Heart right ventricle (tissue), 16 donors: Measurements from ENCODE around the gene CLEC16A. TPM values are rescaled to one million over a fixed set of nuclear protein-coding genes. Genes with fewer than 3 reads are reported as not detected.

ENCODE experiments used
- ATAC-seq, 8 donors: fragments of 200-7000 bp; cut with Tn5 transposase; one replicate each; pipeline ENCODE4 v1.9.1; 2020; ENCODE audit warnings: mild to moderate bottlenecking in 8 of 8, moderate library complexity in 8 of 8, moderate number of reproducible peaks in 1 of 8
- DNase-seq, 2 donors: peaks; one replicate each; pipeline ENCODE4 v3.0.0-alpha.2; 2020
- H3K27ac ChIP-seq, 10 donors: fragments of 200-600 bp; sonication (generic) in 2 of 10; one replicate each; pipeline versions ENCODE4 v1.5.0 to v1.8.0; 2020 to 2022; ENCODE audit warnings: mild to moderate bottlenecking in 3 of 10
- H3K27me3 ChIP-seq, 7 donors: fragments of 200-600 bp; one replicate each; pipeline ENCODE4 v1.8.0; 2021 to 2022; ENCODE audit warnings: mild to moderate bottlenecking in 2 of 7
- H3K36me3 ChIP-seq, 9 donors: fragments of 200-600 bp; sonication (generic) in 1 of 9; one replicate each; pipeline versions ENCODE4 v1.5.0 to v1.8.0; 2020 to 2022; ENCODE audit warnings: mild to moderate bottlenecking in 2 of 9
- H3K4me1 ChIP-seq, 9 donors: fragments of 200-600 bp; sonication (generic) in 1 of 9; one replicate each; pipeline versions ENCODE4 v1.5.0 to v1.8.0; 2020 to 2022; ENCODE audit warnings: mild to moderate bottlenecking in 4 of 9
- H3K4me3 ChIP-seq, 10 donors: fragments of 200-600 bp; sonication (generic) in 2 of 10; one replicate each; pipeline versions ENCODE4 v1.5.0 to v1.8.0; 2020 to 2022; ENCODE audit warnings: mild to moderate bottlenecking in 7 of 10, moderate library complexity in 2 of 10
- H3K9me3 ChIP-seq, 11 donors: fragments of 200-600 bp in 10 of 11; sonication (generic) in 2 of 11; one replicate each; pipeline versions ENCODE4 v1.5.0 to v1.8.0; 2013 to 2022; ENCODE audit warnings: mild to moderate bottlenecking in 2 of 11, control low read depth in 1 of 11, moderate library complexity in 1 of 11
- CTCF ChIP-seq, 9 donors: fragments of 200-600 bp; sonication (generic) in 2 of 9; IDR thresholded peaks; one replicate each; pipeline versions ENCODE4 v1.5.0 to v1.8.0; 2021 to 2022; ENCODE audit warnings: antibody characterized with exemption in 9 of 9, mild to moderate bottlenecking in 5 of 9, moderate library complexity in 1 of 9
- WGBS, 2 donors: extraction: QIAGEN DNeasy Blood & Tissue Kit; methylation state at CpG; one replicate each; pipeline ENCODE4 v1.1.7; 2013; ENCODE audit warnings: inconsistent platforms in 1 of 2; 5-methylcytosine and 5-hydroxymethylcytosine counted together
- intact Hi-C, 10 donors: fragments of 100-400 bp; cut with DNase I; formaldehyde crosslinking; loops; one replicate each; pipeline versions ENCODE4 v1.11.1 to v1.14.2; 2022
- polyA plus RNA-seq, 2 donors: library from polyadenylated mRNA; stranded (reverse); fragments of 200-250 nt; gene quantifications; one replicate each; pipeline ENCODE4 v1.2.3, GENCODE V29; 2013
- total RNA-seq, 10 donors: library from RNA; stranded (reverse); fragmentation: NEBNext Ultra II Directional in 3 of 10; extraction: Animal tissue kit (Norgen Biotek cat#: 25700) in 3 of 10; gene quantifications; one replicate each; pipeline versions ENCODE4 v1.2.1 to v1.2.4, GENCODE V29; 2021 to 2023
- donor health status: Arrhythmogenic right ventricular cardiomyopathy.
- donor health status: ischemic (EF 13 %, LVEDD 7.1; RV severe dilation, severe dysfunction).
- donor health status: healthy with polysubstance abuse.
- donor health status: DM: no; HTN: yes; CAD: no.
- donor health status: DM: no; HTN: no; CAD: no.
- donor health status: ischemic (EF 25% LVEDD 6.9; RV normal size, moderate dysfunction).
- donor health status: ischemic (EF 25% LVEDD 5.7; RV mildly dilated, moderate dysfunction).
- donor health status: healthy.
- donor health status: DM: yes; HTN: yes; CAD: no.
- donor health status: Ischemic cardiomyopathy.
- donor health status: ischemic (EF 35%, LVEDD 5.7; RV mildly dilated, moderate dysfunction).
- donor health status: nonischemic (EF 11% LVEDD 7.7; RV severe dilation, severe dysfunction).
- donor health status: DM: yes; HTN: yes; CAD: no.
- donor health status: PGD.
- donor health status: ischemic (EF 29% LVEDD 5.4; RV normal size, mild dysfunction).
- donor health status: nonischemic (EF 23%, LVEDD 6.1; RV moderate dilation, normal function).

CLEC16A gene
- total and polyA plus RNA-seq, 12 donors: 12.1 to 30.8 (median 23.0) TPM

- no peak for DNase-seq
- no peak for TF ChIP-seq CTCF (IDR thresholded peaks at IDR 0.05)
- H3K27ac ChIP-seq: no peak overlapping the region
- no peaks in the 10 kb centered on the region for H3K9me3 ChIP-seq
- no peak for ATAC-seq
- peaks cover 0 to 38% (median 0%) of the 10 kb centered on the region in 9 donors for H3K36me3 ChIP-seq
- no peaks in the 10 kb centered on the region for H3K27me3 ChIP-seq
- peaks cover 0 to 15% (median 5%) of the 10 kb centered on the region in 9 donors for H3K4me1 ChIP-seq
- WGBS, 2 donors: 91 to 94% methylated on average over 15 of the region's 15 CpGs
- intact Hi-C loops: no loop called here
- no peak overlapping the region for H3K4me3 ChIP-seq
Measured at GRCh38 chr16:11084876-11085485, 140.6 kb downstream of the CLEC16A start.

- DNase-seq (no peak), ATAC-seq (no peak)
- Histone ChIP-seq H3K9me3 (no peaks in the 10 kb centered on the region), H3K27me3 (no peaks in the 10 kb centered on the region), H3K27ac (no peak overlapping the region), H3K4me1 (peaks cover 0 to 13% (median 3%) of the 10 kb centered on the region in 9 donors), H3K36me3 (peaks cover 0 to 34% (median 0%) of the 10 kb centered on the region in 9 donors), H3K4me3 (no peak overlapping the region)
- no peak for TF ChIP-seq CTCF (IDR thresholded peaks at IDR 0.05)
- intact Hi-C loops: no loop called here
- 97 to 99% methylated on average over 5 of the region's 5 CpGs for WGBS, 2 donors
Measured at GRCh38 chr16:11085916-11086315, 141.6 kb downstream of the CLEC16A start.

DNA sequence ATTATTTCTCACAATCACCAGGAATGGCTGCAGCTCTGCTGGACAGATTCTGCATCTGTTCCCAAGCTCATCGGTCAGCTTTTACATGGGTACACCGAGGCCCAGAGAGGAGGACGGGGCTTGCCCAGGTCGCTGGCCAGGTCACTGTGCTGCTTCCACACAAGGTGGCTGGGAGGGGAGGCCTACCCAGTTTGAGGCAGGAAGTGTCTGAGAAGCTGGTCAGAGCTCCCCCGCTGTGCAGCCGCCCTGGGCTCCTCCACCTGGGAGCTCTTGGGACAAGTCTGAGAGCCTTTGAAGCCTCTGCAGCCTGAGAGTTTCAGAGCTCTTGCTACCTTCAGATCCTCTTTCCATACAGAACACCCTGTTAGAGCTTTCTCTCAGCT lies 143.3 kb downstream of the CLEC16A start:
- no peak for DNase-seq
- Histone ChIP-seq H3K9me3 (no peaks in the 10 kb centered on the region), H3K27ac (peak overlapping the region in 1 of 10 donors; percentile 6), H3K36me3 (peaks cover 0 to 44% (median 0%) of the 10 kb centered on the region in 9 donors), H3K4me3 (no peak overlapping the region), H3K27me3 (no peaks in the 10 kb centered on the region), H3K4me1 (peaks cover 0 to 13% (median 0%) of the 10 kb centered on the region in 9 donors)
- no peak for TF ChIP-seq CTCF (IDR thresholded peaks at IDR 0.05)
- ATAC-seq: no peak
- intact Hi-C loops: no loop called here
- WGBS, 2 donors: 91 to 92% methylated on average over 6 of the region's 6 CpGs

DNA sequence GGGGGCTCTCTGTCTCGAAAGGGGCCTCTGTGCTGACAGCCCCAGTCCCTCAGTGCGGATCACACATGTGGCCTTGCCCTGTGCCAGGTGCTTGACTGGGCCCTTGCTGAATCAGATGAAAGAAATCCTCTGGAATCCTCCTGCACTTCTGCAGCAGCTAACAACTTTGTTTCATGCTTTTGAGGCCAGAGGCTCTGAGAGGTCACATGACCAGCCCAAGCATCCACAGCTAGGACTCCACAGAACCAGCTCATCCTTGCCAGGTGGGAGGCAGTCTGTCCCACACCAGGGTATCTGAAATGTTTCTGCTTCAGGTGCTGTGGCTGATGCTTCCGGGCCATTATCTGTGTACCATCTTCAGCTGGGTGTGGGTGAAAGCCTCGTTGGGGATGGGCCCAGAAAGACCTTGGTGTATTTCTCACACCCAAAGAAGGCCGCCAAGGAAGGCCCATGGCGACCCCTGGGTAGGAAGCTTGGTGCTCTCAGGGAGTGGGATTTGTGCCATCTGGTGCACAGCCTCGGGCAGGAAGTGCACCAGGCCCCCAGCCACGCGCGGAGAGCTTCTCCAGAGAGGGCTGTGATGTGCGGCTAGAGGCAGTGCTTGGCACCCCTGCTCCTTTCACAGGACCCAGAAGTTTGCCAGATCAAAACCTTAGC lies 143.8 kb downstream of the CLEC16A start:
- Histone ChIP-seq H3K9me3 (no peaks in the 10 kb centered on the region), H3K27ac (peak overlapping the region in 1 of 10 donors; percentile 6), H3K4me3 (no peak overlapping the region), H3K4me1 (peaks cover 0 to 13% (median 0%) of the 10 kb centered on the region in 9 donors), H3K36me3 (peaks cover 0 to 39% (median 0%) of the 10 kb centered on the region in 9 donors), H3K27me3 (no peaks in the 10 kb centered on the region)
- DNase-seq (no peak), ATAC-seq (no peak)
- TF ChIP-seq CTCF (IDR thresholded peaks at IDR 0.05): no peak
- WGBS, 2 donors: 90 to 93% methylated on average over 11 of the region's 11 CpGs
- intact Hi-C loops: no loop called here
